ENCODE results near the gene MRPS2. TPM values are rescaled to one million over a fixed set of nuclear protein-coding genes. Genes with fewer than 3 reads are reported as not detected.
A peak's percentile ranks its signal among the peaks of the same experiment; 100 is the strongest.

Gene MRPS2
- total RNA-seq, 2 experiments from 2014 or later = 42.2 to 42.7 TPM

DNA sequence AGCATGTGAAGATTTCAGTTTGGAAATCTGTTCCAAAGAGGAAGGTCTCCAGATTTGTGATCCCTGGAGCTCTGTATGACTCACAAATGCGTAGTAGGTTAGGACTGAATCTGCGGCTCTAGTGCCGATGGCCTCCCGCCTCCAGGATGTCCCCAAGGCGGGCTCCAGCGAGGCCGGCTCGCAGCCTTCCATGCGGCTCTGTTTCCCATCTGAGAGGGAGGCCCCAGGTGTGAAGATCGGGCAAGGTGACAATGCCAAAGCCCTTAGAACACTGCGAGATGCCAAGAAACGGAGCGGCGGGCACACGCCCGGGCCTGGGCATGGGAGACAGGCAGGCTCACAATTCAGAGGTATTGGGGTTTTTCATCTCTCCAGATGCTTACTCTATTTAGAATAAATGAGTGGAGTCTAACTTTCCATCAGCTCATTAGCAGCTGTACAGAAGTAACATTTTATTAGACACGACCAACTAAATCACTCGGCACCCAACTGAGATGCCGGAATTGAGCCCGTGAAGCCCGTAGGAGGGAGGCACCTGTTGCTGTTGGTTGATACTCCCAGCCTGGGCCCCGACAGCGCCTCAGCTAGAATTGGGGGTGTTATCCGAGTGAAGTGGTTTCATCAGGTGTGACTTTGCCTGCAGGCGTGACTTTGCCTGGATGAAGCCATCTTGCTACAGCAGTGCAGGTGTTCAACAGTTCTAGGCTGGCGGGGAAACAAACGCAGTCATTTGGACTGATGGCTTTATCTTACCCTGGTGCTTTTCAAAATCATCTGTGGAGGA lies 7.4 kb upstream of the MRPS2 start:
- CTCF ChIA-PET = no interaction called here
- Mint-ChIP-seq H3K4me3 (no peak overlapping the region), H3K27ac (no peak overlapping the region), H3K9me3 (no peaks in the 10 kb centered on the region), H3K36me3 (no peaks in the 10 kb centered on the region), H3K4me1 (ENCODE audit: low read depth) (no peaks in the 10 kb centered on the region), H3K27me3 (peaks cover 8% of the 10 kb centered on the region)
- intact Hi-C loops (cut with micrococcal nuclease) = no loop called here
- DNase-seq = no peak
- POLR2A ChIA-PET = no interaction called here

DNA sequence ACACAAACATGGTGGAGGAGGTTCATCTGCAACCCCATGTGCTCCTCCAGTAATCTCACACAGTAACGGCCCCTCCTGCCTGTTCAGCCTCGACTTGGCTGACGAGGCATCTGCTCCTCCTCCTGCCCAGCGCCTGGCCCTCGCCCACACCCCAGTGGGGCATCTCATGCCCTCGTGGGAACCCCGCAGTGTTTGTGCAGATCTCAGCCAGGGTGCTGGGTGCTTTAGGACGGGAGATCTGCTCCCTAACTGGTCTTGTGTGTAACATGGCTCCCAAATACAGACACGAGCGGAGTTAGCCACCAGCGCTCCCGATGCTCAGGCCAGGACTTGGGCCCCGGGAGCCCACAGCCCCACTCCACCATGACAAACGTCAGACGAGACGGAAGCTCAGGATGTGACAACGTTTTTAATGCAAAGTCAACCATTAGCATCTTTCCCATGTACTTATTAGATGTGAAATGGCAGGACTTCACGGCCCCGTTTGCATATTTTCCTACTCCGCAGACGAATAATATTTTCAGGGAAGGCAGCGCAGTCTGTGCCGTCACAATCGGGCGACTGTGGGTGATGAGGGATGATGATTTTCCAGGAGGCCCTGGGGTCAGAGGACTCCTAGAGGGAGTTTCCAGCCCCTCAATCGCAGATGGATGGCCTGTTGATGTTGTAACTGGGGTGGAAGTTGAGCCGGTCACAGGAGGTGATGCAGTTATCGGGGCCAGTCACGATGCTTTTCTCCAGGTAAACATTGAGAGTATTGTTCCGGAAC lies 5.5 kb upstream of the MRPS2 start:
- CTCF ChIA-PET = no interaction called here
- Mint-ChIP-seq H3K9me3 (no peaks in the 10 kb centered on the region), H3K36me3 (no peaks in the 10 kb centered on the region), H3K27me3 (peaks cover 14% of the 10 kb centered on the region), H3K27ac (no peak overlapping the region), H3K4me1 (ENCODE audit: low read depth) (no peaks in the 10 kb centered on the region), H3K4me3 (no peak overlapping the region)
- intact Hi-C loops (cut with micrococcal nuclease) = no loop called here
- DNase-seq = no peak
- POLR2A ChIA-PET = no interaction called here

- H3K27me3 Mint-ChIP-seq = peaks cover 14% of the 10 kb centered on the region
- H3K4me1 Mint-ChIP-seq (ENCODE audit: low read depth) = peaks cover 14% of the 10 kb centered on the region
- ChIA-PET POLR2A (no interaction called here), CTCF (interaction anchor here (0.6 kb wide), 1 partner anchor 38 kb away, joined by 4 read pairs; no protein-coding TSS in a partner anchor)
- H3K4me3 Mint-ChIP-seq = no peak overlapping the region
- H3K27ac Mint-ChIP-seq = no peak overlapping the region
- peaks cover 17% of the 10 kb centered on the region for H3K36me3 Mint-ChIP-seq
- intact Hi-C loops (cut with micrococcal nuclease) = loop anchor here (1.0 kb wide), 1 partner anchor 29 kb away; no protein-coding TSS in a partner anchor
- no peaks in the 10 kb centered on the region for H3K9me3 Mint-ChIP-seq
- DNase-seq = no peak
Measured at GRCh38 chr9:135498381-135499126, 1.9 kb upstream of the MRPS2 start.

DNA sequence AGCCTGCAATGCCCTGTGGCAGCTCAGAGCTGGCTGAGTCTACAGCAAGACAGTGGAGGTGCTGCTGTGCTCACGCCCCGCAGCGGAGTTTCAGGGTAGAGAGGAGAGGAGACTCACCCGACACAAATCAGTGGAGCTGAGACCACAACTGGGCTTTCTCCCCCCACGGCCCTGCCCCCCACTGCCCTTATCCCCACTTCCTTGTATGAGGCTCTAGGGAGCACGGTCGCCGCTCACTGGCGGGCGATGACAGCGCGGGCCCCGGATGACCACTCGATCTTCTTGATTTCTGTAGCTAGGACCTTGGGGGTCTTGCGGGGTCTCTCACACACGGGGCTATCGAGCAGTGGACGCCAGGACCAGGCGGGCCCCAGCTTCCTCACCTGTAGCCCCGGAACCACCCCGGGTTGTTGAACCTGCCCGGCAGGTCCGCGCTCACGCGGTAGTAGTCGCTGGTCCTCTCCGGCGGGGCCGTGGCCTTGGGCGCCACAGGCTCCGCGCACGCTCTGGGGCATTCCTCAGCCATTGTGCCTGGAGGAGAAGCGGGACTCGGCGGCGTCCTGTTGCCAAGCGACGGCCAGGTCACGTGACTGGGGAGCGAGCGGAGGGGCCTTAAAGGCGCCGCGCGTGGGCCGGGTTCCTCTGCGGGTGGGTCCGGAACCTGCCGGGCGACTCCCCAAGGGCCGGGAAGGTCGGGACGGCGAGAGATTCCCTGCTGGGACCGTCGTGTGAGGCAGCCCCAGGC lies 984 bp upstream of the MRPS2 start:
- Mint-ChIP-seq H3K9me3 (no peaks in the 10 kb centered on the region), H3K4me3 (peak overlapping the region; percentile 83), H3K36me3 (peaks cover 24% of the 10 kb centered on the region), H3K27ac (no peak overlapping the region), H3K4me1 (ENCODE audit: low read depth) (peaks cover 14% of the 10 kb centered on the region), H3K27me3 (peaks cover 14% of the 10 kb centered on the region)
- peak; percentile 90 for DNase-seq
- ChIA-PET POLR2A (no interaction called here), CTCF (interaction anchor here (0.6 to 1.4 kb wide), 4 partner anchors 11 to 462 kb away, joined by 3 to 4 read pairs (median 3); no protein-coding TSS in a partner anchor)
- intact Hi-C loops (cut with micrococcal nuclease) = loop anchor here (1.0 kb wide), 1 partner anchor 30 kb away; no protein-coding TSS in a partner anchor

DNA sequence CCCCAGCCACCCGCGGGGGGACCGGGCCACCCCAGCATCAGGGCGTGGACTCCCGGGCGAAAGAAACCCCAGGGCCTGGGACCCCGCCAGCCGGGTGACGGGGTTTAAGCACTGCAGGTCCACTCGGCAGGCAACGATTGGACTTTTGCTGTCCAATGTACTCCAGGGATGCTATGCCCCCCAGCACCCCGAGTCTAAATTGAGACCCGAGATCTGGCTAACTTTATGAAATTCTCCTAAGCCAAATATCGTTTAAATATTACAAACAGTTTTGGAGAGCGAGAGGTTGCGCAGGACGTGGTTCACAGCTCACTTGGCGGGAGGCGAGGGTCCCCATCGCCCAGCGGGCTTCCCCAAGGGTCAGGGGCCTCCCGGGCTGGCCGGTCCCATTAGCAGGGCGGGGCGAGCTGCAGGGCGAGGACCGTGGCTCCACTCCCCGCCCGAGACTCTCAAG lies 384 bp upstream of the MRPS2 start:
- peaks cover 10% of the 10 kb centered on the region for H3K27me3 Mint-ChIP-seq
- peaks cover 27% of the 10 kb centered on the region for H3K36me3 Mint-ChIP-seq
- ChIA-PET CTCF (interaction anchor here (0.6 to 1.4 kb wide), 4 partner anchors 12 to 461 kb away, joined by 3 to 4 read pairs (median 3); no protein-coding TSS in a partner anchor), POLR2A (no interaction called here)
- H3K4me1 Mint-ChIP-seq (ENCODE audit: low read depth) = peaks cover 17% of the 10 kb centered on the region
- no peak overlapping the region for H3K27ac Mint-ChIP-seq
- H3K4me3 Mint-ChIP-seq = peak overlapping the region; percentile 83
- intact Hi-C loops (cut with micrococcal nuclease) = no loop called here
- DNase-seq = no peak
- no peaks in the 10 kb centered on the region for H3K9me3 Mint-ChIP-seq

DNA sequence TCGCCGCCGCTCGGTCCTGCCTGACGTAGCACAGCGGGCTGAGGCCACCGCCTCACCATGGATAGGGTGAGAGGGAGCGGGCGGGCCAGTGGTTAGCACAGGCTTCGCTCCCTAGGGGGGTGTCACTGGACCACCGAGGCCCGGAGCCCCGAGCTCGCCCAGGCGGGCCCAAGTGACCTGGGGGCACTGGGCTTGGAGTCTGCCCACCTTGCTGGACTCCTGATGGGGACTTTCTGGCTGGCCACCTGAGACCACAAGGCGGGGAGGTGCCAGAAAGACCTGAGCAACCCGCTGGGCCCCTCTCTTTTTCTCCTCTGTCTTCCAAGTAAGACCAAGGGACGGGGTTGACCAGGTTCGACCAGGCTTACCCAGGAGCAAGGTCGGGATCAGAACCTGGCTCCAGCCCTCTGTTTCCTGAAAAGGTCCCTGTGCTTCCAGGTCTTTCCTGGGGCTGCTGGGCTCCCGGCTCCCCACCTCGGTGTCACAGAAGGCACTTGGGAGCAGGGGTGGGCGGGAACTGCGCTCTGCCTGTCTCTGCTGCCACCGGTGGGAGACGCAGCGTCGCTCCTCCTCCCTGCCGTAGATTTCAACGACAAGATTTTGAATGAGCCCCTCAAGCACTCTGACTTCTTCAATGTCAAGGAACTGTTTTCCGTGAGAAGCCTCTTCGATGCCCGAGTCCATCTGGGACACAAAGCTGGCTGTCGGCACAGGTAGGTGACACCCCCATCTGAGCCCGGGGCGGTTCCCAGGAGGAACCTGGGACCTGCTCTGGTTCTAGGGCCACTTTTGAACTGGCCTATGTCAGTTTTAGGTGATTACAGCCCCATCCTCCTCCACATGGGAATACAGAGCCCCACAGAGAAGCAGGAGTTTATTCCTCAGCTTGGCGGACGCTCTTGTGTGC lies 1.0 kb downstream of the MRPS2 start:
- peak overlapping the region; percentile 83 for H3K4me3 Mint-ChIP-seq
- CTCF ChIA-PET = no interaction called here
- H3K27ac Mint-ChIP-seq = peak overlapping the region; percentile 38
- peaks cover 10% of the 10 kb centered on the region for H3K27me3 Mint-ChIP-seq
- no peaks in the 10 kb centered on the region for H3K9me3 Mint-ChIP-seq
- intact Hi-C loops (cut with micrococcal nuclease) = no loop called here
- H3K4me1 Mint-ChIP-seq (ENCODE audit: low read depth) = peaks cover 17% of the 10 kb centered on the region
- H3K36me3 Mint-ChIP-seq = peaks cover 30% of the 10 kb centered on the region
- no peak for DNase-seq
- POLR2A ChIA-PET = interaction anchor here (0.6 kb wide), 1 partner anchor 424 kb away, joined by 3 read pairs; no protein-coding TSS in a partner anchor

- Mint-ChIP-seq H3K36me3 (peaks cover 30% of the 10 kb centered on the region), H3K27me3 (peaks cover 10% of the 10 kb centered on the region), H3K4me3 (peak overlapping the region; percentile 83), H3K9me3 (peaks cover 2% of the 10 kb centered on the region), H3K4me1 (ENCODE audit: low read depth) (peaks cover 17% of the 10 kb centered on the region), H3K27ac (peak overlapping the region; percentile 38)
- ChIA-PET CTCF (no interaction called here), POLR2A (interaction anchor here (0.6 kb wide), 1 partner anchor 424 kb away, joined by 3 read pairs; no protein-coding TSS in a partner anchor)
- intact Hi-C loops (cut with micrococcal nuclease) = no loop called here
- no peak for DNase-seq
Measured at GRCh38 chr9:135502168-135502872, 1.8 kb downstream of the MRPS2 start.

DNA sequence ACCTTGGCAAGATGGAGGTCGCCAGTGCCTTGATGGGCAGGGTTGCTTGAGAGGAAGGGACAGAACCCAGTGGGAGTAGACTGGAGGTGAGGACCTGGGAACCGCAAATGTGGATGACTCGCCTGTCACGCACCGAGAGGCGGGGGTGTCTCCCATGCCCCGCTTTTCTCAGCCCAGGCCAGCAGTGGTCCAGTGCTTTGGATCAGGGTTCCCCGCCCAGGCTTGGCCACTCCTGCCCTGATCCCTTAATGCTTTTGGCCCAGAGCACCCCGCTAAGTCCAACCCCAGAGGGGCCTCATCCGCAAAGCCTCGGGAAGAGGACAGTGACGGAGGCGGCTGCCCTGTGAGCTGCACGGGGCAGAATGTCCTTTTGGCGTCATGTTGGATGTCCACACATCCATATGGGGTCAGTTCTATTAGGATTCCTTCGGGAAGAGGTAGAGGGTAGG lies 2.4 kb downstream of the MRPS2 start:
- intact Hi-C loops (cut with micrococcal nuclease) = no loop called here

GRCh38 chr9:135503371-135504261 lies 3.1 kb downstream of the MRPS2 start:
- peaks cover 7% of the 10 kb centered on the region for H3K9me3 Mint-ChIP-seq
- no peak overlapping the region for H3K4me3 Mint-ChIP-seq
- peaks cover 3% of the 10 kb centered on the region for H3K27me3 Mint-ChIP-seq
- DNase-seq = no peak
- CTCF ChIA-PET = interaction anchor here (1.1 to 1.6 kb wide), 2 partner anchors 13 to 26 kb away, joined by 5 read pairs; no protein-coding TSS in a partner anchor
- H3K36me3 Mint-ChIP-seq = peaks cover 30% of the 10 kb centered on the region
- peaks cover 17% of the 10 kb centered on the region for H3K4me1 Mint-ChIP-seq (ENCODE audit: low read depth)
- intact Hi-C loops (cut with micrococcal nuclease) = no loop called here
- no peak overlapping the region for H3K27ac Mint-ChIP-seq
- POLR2A ChIA-PET = no interaction called here

More for the DNA sequence above, 2.4 kb downstream of the MRPS2 start:
- Mint-ChIP-seq H3K36me3 (peaks cover 30% of the 10 kb centered on the region), H3K4me3 (peak overlapping the region; percentile 83), H3K9me3 (peaks cover 2% of the 10 kb centered on the region), H3K4me1 (ENCODE audit: low read depth) (peaks cover 17% of the 10 kb centered on the region), H3K27me3 (peaks cover 8% of the 10 kb centered on the region), H3K27ac (peak overlapping the region; percentile 38)
- no peak for DNase-seq
- ChIA-PET POLR2A (no interaction called here), CTCF (no interaction called here)

All from activated CD4-positive, alpha-beta memory T cell treated with anti-CD3 and anti-CD28 coated beads for 36 hours (primary cell).